Retinal pigment epithelial cell (primary cell): ENCODE data around the gene PRG2.

Experiments used
- DNase-seq: peaks from one replicate; pipeline ENCODE4 v3.0.0-alpha.2; 2010; ENCODE audit warnings: low read depth
- H3K4me3 ChIP-seq: 2 replicates; pipeline ENCODE4 v1.5.1; 2011; ENCODE audit warnings: mild to moderate bottlenecking, low read length, control low read depth, moderate library complexity
- TF ChIP-seq, protein P1 (sequence below): conservative IDR thresholded peaks from 2 replicates; pipeline ENCODE4 v1.5.1; 2011; ENCODE audit warnings: low read depth, low read length, control low read depth, inconsistent platforms

PRG2 gene

DNA sequence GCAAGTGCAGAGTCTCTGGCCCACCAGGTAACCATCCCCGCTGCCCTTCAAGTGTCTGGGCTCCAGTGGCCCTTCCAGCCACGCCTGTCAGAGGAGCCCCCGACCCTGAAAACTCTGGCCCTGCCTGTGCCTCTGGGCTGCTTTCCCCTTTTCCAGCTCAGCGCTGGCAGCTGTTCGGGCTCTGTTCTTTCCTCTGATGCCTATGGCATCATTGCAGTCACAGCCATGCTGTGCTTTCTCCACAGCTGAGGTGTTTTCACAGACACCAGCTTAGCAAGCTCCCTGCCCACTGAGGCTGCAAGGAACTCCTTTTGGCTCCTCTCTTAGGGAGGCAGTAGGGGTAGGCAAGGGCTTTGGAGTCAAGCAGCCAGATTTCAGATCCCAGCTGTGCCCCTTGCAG lies 31.1 kb downstream of the PRG2 start:
- TF ChIP-seq, protein P1, sequence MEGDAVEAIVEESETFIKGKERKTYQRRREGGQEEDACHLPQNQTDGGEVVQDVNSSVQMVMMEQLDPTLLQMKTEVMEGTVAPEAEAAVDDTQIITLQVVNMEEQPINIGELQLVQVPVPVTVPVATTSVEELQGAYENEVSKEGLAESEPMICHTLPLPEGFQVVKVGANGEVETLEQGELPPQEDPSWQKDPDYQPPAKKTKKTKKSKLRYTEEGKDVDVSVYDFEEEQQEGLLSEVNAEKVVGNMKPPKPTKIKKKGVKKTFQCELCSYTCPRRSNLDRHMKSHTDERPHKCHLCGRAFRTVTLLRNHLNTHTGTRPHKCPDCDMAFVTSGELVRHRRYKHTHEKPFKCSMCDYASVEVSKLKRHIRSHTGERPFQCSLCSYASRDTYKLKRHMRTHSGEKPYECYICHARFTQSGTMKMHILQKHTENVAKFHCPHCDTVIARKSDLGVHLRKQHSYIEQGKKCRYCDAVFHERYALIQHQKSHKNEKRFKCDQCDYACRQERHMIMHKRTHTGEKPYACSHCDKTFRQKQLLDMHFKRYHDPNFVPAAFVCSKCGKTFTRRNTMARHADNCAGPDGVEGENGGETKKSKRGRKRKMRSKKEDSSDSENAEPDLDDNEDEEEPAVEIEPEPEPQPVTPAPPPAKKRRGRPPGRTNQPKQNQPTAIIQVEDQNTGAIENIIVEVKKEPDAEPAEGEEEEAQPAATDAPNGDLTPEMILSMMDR, result no peak

DNA sequence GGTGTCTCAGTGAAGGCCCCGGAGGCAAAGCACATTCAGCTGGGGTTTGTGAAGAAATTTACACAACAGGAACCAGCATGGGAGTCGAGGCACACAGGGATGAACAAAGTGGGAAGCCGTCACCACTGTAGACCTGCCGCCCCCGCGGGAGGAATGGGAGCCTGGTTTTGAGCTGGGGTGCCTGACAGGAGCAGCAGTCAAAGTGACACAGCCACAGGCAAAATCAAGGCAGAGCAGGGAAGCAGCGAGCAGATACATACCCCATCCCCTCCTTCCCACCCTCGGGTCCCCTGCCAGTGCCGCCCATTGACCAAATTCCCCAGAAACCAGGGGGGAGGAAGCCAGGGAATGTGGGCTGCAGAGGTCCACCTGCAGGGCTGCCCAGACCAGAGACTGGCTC lies 31.5 kb downstream of the PRG2 start:
- no peak overlapping the region for H3K4me3 ChIP-seq
- DNase-seq, result no peak
- TF ChIP-seq, protein P1, result no peak

More for the DNA sequence above, 31.1 kb downstream of the PRG2 start:
- H3K4me3 ChIP-seq, result no peak overlapping the region
- DNase-seq, result no peak

DNA sequence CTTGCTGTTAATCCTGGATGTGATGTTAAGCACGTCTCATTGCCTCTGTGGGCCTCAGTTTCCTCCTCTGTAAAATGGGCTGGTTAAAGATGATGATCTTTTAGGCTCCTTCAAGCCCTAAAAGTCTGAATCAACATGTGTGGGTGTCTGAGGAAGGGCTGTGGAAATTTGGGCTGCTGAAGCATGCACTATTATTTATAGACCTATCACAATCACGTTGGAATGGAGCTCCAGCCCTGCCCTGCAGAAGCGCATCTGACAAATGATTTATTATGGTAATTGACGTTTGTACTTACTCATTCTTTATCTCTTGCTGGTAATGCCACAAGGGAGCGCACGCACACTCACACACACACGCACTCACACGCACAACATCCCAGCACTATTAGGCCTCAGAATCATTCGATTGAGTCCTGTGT lies 31.9 kb downstream of the PRG2 start:
- no peak for DNase-seq
- TF ChIP-seq, protein P1, result no peak
- no peak overlapping the region for H3K4me3 ChIP-seq

DNA sequence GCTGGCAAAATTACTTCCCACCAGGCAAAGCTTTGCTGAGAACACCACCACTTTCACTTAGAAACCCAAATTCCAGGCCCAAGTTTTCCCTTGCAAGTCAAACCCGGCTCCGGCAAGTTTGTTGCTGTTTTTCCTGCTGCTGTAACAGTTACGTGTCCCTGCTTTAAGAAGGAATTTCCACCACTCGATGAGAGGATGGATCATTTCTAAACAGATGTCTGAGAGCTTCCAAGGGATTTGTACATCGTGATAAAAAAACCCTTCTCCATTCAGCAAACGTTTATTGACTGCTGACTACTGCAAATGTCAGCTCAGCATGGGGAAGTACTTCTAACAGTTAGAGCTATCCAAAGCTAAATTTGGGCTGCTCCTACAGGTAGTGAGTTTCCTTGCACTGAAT lies 32.6 kb downstream of the PRG2 start:
- DNase-seq, result no peak
- TF ChIP-seq, protein P1, result no peak
- no peak overlapping the region for H3K4me3 ChIP-seq

DNA sequence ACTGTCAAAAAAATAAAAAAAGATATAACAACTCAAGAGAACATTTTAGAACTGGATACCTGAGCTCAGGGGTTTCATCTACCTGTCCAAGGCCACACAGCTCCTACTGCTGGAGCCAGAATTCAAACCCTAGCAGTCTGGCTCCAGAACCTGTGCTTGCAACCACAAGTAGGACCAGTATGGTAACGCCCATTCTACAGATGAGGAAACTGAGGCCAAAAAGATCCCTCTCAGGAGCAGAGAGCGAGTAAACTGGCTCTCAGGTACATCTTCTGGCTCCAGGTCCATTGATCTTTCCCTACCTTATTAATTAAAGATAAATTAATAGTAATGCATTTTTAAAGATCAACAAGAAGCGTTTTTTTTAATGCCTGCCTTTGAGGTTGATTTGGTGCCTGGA lies 33.1 kb downstream of the PRG2 start:
- DNase-seq, result no peak
- TF ChIP-seq, protein P1, result no peak
- no peak overlapping the region for H3K4me3 ChIP-seq

DNA sequence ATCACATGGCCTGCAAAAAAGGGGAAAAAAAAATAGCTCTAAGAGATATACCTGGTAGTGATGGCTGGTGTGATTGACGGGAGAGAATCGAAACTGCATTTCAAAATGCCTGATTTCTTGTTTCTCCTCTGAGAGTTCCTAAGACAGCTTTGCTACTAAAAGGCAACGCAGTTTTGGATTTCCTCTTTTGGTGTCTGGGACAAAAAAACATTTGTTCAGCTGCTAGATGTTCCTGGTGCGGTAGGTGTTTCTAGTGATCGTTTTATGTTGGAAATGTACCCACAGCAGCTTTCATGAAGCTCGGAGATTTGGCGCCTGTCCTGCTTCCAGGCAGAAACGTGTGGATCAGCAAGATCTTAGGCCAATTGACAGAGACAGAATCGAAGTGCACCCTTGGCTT lies 34.2 kb downstream of the PRG2 start:
- no peak overlapping the region for H3K4me3 ChIP-seq
- no peak for DNase-seq
- TF ChIP-seq, protein P1, result no peak

DNA sequence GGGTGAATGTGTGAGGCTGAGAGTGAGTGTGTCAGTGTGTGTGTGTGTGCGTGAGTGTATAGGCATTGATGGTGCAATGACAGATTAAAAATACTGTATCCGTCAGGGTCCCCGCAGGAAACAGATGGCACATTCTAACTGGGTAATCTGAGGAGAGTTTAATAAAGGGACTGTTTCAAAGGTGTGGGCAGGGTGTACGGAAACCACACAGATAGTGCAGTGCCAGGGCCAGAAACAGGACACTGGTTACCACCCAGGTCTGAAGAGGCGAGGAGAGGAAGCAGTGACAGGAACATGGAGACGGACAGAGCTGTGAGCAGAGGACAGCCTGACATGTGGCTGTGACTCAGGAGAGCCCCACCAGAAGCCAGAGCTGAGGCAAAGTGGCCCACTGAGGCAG lies 35.8 kb downstream of the PRG2 start:
- no peak overlapping the region for H3K4me3 ChIP-seq
- DNase-seq, result no peak
- TF ChIP-seq, protein P1, result no peak
